Loucy (cell line): ENCODE results near the gene KIRREL3.

Source experiments
- H2AFZ ChIP-seq: fragments of 200-600 bp; sonication (generic); 2 replicates; pipeline ENCODE4 v1.6.0; 2016; ENCODE audit warnings: antibody characterized with exemption, mild to moderate bottlenecking, low read length, moderate library complexity
- H3F3A ChIP-seq: fragments of 200-600 bp; 2 replicates; pipeline ENCODE4 v1.6.0; 2016; ENCODE audit warnings: antibody characterized with exemption, low read depth, mild to moderate bottlenecking
- H3K27me3 ChIP-seq: fragments of 200-600 bp; sonication (generic); 2 replicates; pipeline ENCODE4 v1.6.1; 2014; ENCODE audit warnings: low read length, mild to moderate bottlenecking; ENCODE audit not compliant: insufficient read depth, poor library complexity, severe bottlenecking
- H3K36me3 ChIP-seq: fragments of 200-600 bp; sonication (generic); 2 replicates; pipeline ENCODE4 v1.6.1; 2016; ENCODE audit warnings: low read length; ENCODE audit not compliant: insufficient read depth
- H3K4me1 ChIP-seq: fragments of 200-600 bp; sonication (generic); 2 replicates; pipeline ENCODE4 v1.5.1; 2014; ENCODE audit warnings: low read length, mild to moderate bottlenecking; ENCODE audit not compliant: insufficient read depth, poor library complexity, severe bottlenecking
- H3K4me2 ChIP-seq: fragments of 200-600 bp; sonication (generic); 2 replicates; pipeline ENCODE4 v1.6.0; 2014; ENCODE audit warnings: antibody characterized with exemption, low read length, low read depth, mild to moderate bottlenecking; ENCODE audit not compliant: poor library complexity, severe bottlenecking
- H3K4me3 ChIP-seq: fragments of 200-600 bp; sonication (generic); 2 replicates; pipeline ENCODE4 v1.5.1; 2014; ENCODE audit warnings: low read length, mild to moderate bottlenecking, mixed read lengths; ENCODE audit not compliant: poor library complexity, severe bottlenecking
- H3K79me2 ChIP-seq: fragments of 200-600 bp; sonication (generic); 2 replicates; pipeline ENCODE4 v1.6.1; 2014; ENCODE audit warnings: low read length; ENCODE audit not compliant: insufficient read depth
- H3K9ac ChIP-seq: fragments of 200-600 bp; sonication (generic); 2 replicates; pipeline ENCODE4 v1.6.0; 2014; ENCODE audit warnings: mild to moderate bottlenecking, low read depth, low read length, moderate library complexity; ENCODE audit not compliant: poor library complexity, severe bottlenecking
- H3K9me2 ChIP-seq: fragments of 200-600 bp; sonication (generic); replicated peaks from 2 replicates; pipeline ENCODE4 v1.6.1; 2016; ENCODE audit warnings: low read depth, low read length, mixed read lengths
- H3K9me3 ChIP-seq: fragments of 200-600 bp; sonication (generic); 2 replicates; pipeline ENCODE4 v1.6.1; 2014; ENCODE audit warnings: mild to moderate bottlenecking, antibody characterized with exemption, low read length, low read depth; ENCODE audit not compliant: insufficient read depth
- H4K20me1 ChIP-seq: fragments of 200-600 bp; sonication (generic); 2 replicates; pipeline ENCODE4 v1.6.0; 2014; ENCODE audit warnings: antibody characterized with exemption, low read length, mild to moderate bottlenecking; ENCODE audit not compliant: insufficient read depth, poor library complexity, severe bottlenecking
- CTCF ChIP-seq: fragments of 200-600 bp; sonication (generic); conservative IDR thresholded peaks from 2 replicates; pipeline ENCODE4 v1.5.1; 2014; ENCODE audit warnings: mild to moderate bottlenecking, antibody characterized with exemption, low read length
- EZH2phosphoT487 ChIP-seq: fragments of 200-600 bp; IDR thresholded peaks from 2 replicates; pipeline ENCODE4 v1.6.1; 2018; ENCODE audit warnings: antibody characterized with exemption, mild to moderate bottlenecking, moderate library complexity, borderline replicate concordance

Gene KIRREL3

GRCh38 chr11:126655807-126656128 lies 344.8 kb downstream of the KIRREL3 start:
- no peaks in the 10 kb centered on the region for H3F3A ChIP-seq
- no peak overlapping the region for H3K9ac ChIP-seq
- no peaks in the 10 kb centered on the region for H3K79me2 ChIP-seq
- no peaks in the 10 kb centered on the region for H4K20me1 ChIP-seq
- no peak overlapping the region for H2AFZ ChIP-seq
- no peaks in the 10 kb centered on the region for H3K4me1 ChIP-seq
- no peaks in the 10 kb centered on the region for H3K9me2 ChIP-seq
- H3K4me3 ChIP-seq: no peak overlapping the region
- TF ChIP-seq CTCF: no peak
- no peak for TF ChIP-seq EZH2phosphoT487
- H3K27me3 ChIP-seq: no peaks in the 10 kb centered on the region
- H3K4me2 ChIP-seq: no peak overlapping the region
- no peaks in the 10 kb centered on the region for H3K36me3 ChIP-seq
- H3K9me3 ChIP-seq: no peaks in the 10 kb centered on the region

GRCh38 chr11:126654886-126655806 lies 345.4 kb downstream of the KIRREL3 start:
- TF ChIP-seq CTCF (no peak), EZH2phosphoT487 (no peak)

GRCh38 chr11:126653040-126653439 lies 347.5 kb downstream of the KIRREL3 start:
- Histone ChIP-seq H3K9ac (no peak overlapping the region), H3F3A (no peaks in the 10 kb centered on the region), H4K20me1 (no peaks in the 10 kb centered on the region), H3K4me3 (no peak overlapping the region), H3K9me3 (no peaks in the 10 kb centered on the region), H3K36me3 (no peaks in the 10 kb centered on the region), H3K4me2 (no peak overlapping the region), H3K79me2 (no peaks in the 10 kb centered on the region), H3K27me3 (no peaks in the 10 kb centered on the region), H3K4me1 (no peaks in the 10 kb centered on the region), H2AFZ (no peak overlapping the region), H3K9me2 (no peaks in the 10 kb centered on the region)
- TF ChIP-seq CTCF (no peak), EZH2phosphoT487 (no peak)

More at GRCh38 chr11:126654886-126655806, 345.4 kb downstream of the KIRREL3 start:
- Histone ChIP-seq H3K79me2 (no peaks in the 10 kb centered on the region), H3K9me2 (no peaks in the 10 kb centered on the region), H3K27me3 (no peaks in the 10 kb centered on the region), H4K20me1 (no peaks in the 10 kb centered on the region), H3K36me3 (no peaks in the 10 kb centered on the region), H2AFZ (no peak overlapping the region), H3K9ac (no peak overlapping the region), H3F3A (no peaks in the 10 kb centered on the region), H3K4me3 (no peak overlapping the region), H3K9me3 (no peaks in the 10 kb centered on the region), H3K4me2 (no peak overlapping the region), H3K4me1 (no peaks in the 10 kb centered on the region)
